NK-92 (cell line): ENCODE data around the gene SLC17A9.

ENCODE experiments used
- DNase-seq: peaks from one replicate; lab custom pipeline; 2025; ENCODE audit not compliant: unreplicated experiment; lab: John Stamatoyannopoulos, UW

SLC17A9 gene

DNA sequence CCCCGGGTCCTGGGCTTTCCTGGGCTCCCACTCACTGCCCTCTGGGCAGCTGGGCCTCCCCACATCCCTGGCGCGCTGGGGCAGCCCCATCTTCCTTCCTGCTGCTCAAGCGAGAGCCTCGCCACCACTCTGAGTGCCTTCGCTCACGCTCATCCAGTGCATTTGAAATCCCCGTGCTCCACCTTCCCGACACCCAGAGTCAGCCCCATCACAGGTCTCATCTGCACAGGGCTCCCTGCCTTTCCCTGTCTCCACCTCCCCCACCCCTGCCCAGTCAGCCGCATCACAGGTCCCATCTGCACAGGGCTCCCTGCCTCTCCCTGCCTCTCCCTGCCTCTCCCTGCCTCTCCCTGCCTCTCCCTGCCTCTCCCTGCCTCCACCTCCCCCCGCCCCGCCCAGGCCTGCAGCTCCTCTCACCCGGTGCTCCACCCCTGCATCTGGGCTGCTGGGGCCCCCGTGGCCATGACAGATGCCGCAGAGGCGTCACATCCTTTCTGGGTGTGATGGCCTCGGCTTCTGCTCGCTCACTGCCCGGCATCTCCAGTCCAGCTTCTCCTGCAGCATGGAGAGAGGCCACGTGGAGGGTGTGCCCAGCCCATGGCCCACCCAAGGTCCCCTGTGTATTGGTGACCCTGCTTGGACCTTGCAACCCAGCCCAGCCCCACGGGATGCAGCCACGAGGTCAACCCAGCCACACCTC, 63.3 kb downstream of the SLC17A9 start:
- DNase-seq = no peak

GRCh38 chr20:63016514-63017075, 64.1 kb downstream of the SLC17A9 start:
- DNase-seq = no peak

GRCh38 chr20:63017076-63017825, 64.7 kb downstream of the SLC17A9 start:
- DNase-seq = no peak

DNA sequence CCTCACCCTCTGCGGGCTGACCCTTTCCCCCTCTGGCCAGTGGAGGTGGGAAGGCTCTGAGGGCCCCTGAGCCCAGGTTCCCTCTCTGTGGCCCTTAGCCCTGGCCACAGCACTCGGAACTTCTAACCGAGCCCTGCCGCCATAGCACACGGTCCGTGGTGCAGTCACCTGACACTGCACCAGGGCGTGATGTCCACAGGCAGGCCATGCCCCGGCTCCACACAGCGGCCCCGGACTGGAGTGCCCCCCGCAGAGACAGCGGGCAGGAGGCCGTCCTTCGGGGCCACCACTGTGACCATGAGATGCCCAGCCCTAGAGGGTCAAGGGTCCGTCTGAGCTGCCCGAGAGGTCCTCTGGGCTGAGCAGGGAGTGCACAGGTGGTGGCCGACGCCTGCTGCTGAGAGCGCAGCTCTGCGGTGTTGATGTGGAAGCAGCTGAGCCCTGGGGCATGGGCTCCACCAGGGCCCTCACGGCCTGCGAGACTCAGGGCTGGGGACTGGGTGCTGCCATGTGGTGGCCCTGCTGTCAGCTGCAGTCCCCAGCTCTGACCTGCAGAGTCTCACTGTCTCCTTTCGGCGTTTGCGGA, 65.4 kb downstream of the SLC17A9 start:
- DNase-seq = no peak
